Middle frontal gyrus (tissue), 1 donor: ENCODE data around the gene CLCN7.

ENCODE experiments used
- DNase-seq: peaks from one replicate; pipeline ENCODE4 v3.0.0-alpha.2; 2015; ENCODE audit warnings: low spot score; ENCODE audit errors: extremely low spot score

CLCN7 gene, protein sequence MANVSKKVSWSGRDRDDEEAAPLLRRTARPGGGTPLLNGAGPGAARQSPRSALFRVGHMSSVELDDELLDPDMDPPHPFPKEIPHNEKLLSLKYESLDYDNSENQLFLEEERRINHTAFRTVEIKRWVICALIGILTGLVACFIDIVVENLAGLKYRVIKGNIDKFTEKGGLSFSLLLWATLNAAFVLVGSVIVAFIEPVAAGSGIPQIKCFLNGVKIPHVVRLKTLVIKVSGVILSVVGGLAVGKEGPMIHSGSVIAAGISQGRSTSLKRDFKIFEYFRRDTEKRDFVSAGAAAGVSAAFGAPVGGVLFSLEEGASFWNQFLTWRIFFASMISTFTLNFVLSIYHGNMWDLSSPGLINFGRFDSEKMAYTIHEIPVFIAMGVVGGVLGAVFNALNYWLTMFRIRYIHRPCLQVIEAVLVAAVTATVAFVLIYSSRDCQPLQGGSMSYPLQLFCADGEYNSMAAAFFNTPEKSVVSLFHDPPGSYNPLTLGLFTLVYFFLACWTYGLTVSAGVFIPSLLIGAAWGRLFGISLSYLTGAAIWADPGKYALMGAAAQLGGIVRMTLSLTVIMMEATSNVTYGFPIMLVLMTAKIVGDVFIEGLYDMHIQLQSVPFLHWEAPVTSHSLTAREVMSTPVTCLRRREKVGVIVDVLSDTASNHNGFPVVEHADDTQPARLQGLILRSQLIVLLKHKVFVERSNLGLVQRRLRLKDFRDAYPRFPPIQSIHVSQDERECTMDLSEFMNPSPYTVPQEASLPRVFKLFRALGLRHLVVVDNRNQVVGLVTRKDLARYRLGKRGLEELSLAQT

DNA sequence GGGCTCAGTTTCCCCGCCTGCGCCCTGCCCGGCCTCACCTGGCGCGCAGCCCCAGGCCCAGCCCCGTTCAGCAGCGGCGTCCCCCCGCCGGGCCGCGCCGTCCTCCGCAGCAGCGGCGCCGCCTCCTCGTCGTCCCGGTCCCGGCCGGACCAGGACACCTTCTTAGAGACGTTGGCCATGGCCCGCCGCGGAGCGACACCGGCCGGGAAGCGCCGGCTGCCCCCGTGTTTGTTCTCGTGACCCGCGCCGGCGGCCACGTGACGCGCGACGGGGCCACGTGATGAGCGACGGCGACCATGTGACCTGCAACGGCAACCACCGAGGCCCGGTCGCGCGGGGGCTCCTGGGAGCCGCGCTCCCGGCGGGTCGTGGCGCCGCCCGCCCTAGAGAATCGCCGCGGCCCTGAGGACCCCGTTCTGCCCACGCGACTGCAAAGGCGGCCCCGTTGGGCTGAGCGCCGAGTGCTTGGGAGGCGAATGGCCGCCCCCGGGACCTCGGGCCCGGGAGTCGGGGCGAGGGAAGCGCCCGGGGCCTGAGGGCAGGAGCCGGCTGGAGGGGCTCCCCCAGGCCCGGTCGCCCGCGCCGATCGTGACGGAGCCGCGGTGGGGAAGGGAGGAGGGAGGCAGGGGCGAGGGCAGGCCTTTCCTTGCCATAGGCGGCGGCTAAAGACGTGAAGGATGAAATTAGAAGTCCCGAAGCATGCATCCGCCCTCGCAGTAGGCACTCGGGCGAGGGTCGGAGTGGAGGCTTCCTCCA, at the start of gene CLCN7:
Gene CLCN7 (minus strand): TSS at position 233 of the 756 bp plus-strand sequence. CDS start 54 bp downstream, at position 179.
- DNase-seq: peak; percentile 62

DNA sequence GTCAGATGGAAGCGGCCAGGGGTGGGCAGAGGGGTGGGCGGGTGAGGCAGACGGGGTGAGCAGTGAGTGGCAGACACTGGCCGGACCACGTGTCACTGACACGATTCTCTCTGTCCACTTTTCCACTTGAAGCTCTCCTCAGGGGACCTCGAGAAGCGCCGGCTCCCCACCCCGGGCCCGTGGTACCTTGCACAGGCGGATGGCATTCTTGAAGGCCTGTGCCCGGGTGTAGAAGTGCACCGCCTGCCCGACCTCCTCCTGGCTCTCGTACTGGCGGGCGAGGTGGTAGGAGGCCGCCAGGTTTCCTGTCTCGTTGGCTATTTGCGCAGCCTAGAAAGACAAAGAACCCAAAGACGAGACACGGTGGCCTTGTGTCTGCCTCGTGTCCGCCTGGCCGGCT, 49.5 kb upstream of the CLCN7 start:
- DNase-seq: no peak

DNA sequence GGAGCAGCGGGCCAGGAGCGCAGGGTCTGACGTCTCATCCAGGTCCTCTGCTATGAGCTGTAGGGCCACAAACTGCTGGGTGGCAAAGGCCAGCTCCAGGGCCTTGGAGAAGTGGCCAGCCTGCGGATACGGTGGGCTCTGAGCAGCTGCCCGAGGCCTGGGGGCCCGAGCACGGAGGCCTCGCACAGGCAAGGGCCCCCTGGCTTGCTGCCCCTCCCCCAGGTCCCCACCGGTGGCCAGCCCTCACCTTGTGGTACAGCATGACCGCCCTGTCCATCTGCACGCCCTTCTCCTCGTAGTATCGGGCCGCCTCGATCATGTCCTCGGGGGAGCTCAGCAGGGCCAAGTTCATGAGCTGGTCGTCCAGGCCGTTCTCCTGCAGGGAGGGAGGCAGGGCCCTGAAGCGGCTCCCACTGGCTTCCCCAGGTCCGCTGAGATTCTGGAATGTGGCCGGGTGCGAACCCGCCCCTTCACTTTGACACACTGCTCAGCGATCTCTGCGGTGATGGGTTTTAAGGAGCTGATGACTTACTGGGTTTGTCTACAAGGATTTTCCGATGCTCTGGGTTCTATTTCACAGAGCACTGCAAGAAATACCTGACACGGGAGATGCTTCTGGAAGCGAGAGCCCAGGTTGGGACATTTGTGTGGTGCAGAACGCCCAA, 48.9 kb upstream of the CLCN7 start:
- DNase-seq: no peak

DNA sequence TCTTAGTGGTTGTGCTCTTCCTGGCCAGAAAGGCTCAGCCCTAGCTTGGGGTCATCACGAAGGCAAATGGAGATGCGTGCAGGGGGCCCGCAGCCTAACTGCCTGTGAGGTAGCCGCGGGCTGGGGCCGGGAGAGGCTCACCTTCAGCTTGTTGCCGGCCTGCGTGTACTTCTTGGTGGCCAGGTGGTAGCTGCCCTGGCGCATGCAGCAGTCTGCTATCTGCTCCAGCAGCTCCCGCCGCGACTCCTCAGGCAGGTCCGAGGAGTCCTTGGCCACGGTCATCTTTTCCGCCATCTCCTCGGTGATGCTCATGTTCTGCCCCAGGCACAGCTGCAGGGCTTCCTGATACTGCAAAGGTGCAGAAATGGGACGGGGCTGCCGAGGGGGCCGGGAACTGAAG, 45.6 kb upstream of the CLCN7 start:
- no peak for DNase-seq

DNA sequence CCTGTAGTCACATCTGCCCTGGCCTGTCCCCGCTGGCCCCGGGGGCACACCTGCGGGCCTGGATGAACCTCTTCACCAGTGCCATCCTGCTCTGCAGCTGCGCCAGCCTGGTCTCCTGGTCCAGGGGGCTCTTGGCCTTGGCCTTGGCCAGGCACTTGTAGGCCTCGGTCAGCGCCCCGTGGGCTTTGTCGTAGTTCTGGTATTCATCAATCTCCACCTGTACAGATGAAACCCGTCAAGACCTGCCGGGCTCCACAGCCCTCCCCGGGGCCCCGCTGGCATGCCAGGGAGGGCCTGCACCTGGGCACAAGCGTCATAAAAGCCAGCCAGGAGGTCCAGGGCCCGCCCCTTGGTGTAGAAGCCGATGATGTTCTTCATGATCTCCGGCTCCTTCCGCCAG, 45.0 kb upstream of the CLCN7 start:
- DNase-seq: no peak

DNA sequence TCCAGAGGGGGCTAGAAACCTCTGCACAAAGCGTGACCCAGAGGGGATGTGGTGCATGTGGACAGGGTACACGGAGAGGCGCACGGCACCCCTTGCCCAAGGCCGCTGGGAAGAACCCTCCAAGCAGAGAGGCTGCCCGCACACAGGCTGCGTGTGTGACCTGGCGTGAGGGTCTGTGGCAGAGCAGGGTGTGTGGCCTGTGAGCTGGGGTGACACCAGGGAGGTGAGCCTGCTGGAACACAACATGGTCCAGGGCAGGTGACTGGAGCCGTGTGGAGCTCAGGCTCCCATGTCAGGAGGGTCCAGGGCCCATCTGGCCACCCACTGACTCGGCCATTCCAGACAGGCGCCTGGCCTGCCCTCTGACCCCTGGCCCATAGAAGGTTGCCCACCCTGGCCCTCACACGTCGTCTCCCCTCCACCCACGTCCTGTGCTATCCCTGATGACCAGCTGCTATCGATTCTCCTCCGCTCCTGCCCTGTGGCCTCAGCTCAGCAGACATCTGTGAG, 43.9 kb upstream of the CLCN7 start:
- DNase-seq: no peak

DNA sequence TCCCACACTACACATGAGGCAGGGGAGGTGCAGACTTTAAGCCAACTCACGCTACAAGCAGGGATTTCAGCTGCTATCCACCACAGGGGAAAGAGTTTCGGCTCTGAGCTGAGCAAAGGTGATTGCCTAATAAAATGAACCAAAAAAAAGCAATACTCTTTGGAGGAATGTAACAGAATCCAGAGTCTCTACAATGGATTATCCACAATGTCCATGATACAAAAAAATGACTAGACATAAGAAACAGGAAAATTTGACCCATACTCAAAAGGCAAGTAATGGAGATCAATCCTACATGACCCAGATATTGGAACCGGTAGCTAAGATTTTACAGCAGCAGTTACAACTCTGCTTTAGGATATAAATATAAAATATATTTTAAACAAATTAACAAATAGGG, 39.7 kb upstream of the CLCN7 start:
- no peak for DNase-seq

DNA sequence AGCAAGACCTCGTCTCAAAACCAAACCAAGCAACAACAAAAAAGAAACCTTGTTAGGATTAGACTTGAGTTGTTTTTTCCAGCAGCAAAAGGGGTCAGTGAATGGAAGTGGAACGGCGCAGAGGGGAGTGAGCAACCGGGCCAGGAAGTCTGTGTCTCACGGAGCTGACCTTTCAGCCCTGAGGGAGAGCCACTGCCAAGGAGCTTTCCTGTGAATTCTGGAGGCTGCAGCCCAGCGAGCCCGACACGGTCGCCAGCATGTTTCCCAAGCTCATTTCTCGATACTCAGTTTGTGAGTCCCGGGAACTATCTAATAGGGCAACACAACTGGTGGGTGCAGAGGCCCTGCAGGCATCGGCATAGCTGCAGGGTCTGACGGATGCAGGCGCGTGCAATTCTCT, 37.9 kb upstream of the CLCN7 start:
- no peak for DNase-seq

DNA sequence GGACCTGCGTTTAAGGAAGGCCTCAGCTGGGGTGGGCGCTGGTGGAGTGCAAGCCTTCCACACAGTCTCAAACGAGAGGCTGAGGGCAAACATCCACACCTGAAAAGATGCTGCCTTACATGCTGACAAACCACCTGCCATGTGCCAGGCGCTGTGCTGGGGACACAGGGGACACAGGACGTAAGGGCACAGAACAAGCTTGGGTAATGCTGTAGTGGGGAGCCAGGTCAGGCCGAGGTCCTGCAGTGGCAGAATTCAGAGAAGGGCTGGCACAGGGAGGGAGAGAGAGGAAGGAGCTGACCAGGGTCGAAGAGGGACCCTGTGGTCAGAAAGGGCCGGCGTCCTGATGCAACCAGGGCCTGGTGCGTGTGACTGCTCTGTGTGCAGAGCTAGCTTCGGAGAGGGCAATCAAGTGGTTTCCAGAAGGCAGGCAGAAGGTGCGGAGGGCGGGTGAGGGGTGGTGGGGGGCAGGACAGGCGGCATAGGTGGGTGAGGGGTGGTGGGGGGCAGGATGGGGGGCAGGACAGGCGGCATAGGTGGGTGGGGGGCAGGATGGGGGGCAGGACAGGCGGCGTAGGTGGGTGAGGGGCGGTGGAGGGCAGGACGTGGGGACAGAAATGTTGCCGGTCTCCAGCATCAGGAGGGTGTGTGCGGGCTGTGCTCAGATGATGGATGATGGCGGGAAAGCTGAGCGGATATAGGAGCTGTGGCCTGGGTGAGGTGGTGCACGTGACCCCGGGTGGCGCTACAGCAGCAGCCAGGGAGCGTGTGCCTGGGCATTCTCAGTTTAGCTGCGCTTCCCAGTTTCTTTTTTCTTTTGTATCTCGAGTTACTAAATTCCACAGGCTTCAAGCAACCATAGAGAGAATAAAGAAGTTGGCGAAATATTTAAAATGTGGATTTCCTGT, 37.1 kb upstream of the CLCN7 start:
- no peak for DNase-seq

DNA sequence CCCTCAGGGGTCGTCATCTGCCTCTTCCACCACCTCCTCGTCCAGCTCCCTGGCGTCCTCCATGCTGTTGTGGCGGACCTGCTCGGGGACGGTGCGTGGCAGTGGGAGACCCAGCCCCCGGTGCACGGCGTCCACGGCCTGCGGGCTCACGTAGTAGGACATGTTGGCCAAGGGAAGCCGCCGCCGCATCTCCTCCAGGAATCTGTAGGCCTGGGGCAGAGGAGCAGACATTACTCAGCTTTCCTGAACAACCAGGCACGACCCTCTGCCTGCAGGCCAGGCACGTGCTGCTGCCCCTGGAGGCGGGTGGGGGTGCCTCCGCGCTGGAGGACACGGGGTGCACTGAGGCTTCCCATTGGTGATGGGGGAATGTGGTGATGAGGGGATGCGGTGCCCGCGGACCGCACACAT, 36.1 kb upstream of the CLCN7 start:
- DNase-seq: no peak

DNA sequence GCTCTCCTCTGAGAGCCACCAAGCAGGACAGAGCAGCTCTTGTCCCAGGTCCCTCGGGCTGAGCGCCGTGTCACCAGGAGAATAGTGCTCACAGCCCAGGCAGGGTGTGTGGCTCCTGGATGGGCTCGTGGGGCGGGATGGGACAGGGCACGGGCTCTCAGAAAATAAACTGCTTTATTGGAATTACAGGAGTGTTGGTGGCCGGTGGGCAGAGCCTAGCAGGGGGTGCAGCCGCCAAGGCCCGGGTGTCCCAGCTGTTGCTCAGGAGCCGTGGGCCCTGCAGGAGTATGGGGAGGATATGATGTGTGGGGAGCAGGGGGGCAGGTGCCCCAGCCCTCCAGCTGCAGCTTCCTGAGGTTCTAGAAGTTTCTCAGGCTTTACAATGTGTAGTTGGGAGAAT, 35.4 kb upstream of the CLCN7 start:
- DNase-seq: no peak

DNA sequence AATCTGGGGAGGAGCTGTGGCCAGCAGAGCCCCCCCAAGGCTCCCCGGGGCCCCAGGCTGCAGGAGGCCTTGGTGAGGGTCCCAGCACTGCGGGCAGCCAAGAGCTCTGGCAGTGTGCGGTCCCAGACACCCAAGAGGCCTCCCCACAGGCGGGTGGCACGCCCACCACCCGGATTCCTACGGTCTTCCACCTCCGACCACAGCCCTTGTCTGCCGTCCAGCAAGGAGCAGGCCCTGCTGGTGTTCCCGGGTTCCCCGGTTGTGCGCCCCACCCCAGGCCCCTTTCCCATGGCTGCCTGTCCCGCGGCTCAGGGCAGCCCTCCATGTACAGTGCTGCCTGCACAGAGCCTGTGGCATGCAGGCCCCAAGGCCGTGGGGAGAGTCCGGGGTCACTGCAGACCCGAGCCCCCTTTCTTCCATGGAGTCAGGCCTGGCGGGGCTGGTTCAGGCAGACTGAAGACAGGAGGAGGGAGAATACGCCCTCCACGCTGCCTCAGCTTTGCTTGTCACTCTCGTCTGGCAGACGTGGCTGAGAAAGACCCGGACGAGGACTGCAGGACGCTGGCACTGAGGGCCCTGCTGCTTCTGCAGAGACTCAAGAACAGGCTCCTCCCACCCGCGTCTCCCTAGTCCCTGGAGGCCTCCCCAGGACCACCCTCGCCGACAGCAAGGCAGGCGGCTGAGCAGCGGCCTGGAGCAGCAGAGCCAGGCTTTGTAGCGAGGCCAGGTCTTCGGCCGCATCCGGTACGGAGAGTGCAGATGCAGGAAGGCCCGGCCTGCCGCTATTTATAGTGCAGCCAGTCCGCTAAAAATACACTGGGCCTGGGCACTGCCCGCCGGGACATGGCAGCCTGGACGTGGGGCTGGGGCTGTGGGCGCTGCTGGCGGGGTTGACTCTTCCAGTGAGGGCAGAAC, 34.7 kb upstream of the CLCN7 start:
- DNase-seq: no peak

DNA sequence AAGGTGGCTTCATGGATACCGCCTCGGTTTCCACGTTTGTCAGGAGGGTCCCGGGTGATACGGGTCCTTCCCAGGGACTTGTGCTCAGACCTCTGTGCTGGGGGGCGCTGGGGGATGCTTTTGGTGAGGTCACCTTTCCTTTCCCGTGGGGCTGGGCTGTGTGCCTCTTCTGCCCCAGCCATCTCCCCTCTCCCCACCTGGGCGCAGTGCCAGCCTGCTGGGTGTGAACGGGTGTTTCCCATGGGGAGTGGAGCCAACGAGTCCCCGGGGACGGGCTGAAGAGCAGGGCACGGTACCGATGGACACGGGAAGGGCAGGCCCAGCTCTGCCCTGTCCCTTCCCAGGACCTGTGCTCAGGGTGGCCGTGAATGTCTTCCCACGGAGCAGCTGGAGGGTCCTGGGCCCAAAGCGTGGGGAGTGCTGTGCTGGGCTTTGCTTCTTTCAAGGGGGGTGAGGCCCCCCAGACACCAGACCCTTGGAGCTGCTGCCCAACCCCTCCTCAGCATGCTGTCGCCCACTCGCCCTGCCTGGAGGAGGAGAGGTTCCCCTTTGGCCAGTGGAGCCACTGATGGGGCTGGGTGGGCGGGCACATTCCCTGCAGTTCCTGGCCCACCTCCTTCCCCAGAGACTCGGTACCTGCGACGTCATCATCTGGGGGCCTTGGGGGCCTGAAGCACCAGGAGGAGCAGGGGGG, 33.8 kb upstream of the CLCN7 start:
- DNase-seq: no peak

DNA sequence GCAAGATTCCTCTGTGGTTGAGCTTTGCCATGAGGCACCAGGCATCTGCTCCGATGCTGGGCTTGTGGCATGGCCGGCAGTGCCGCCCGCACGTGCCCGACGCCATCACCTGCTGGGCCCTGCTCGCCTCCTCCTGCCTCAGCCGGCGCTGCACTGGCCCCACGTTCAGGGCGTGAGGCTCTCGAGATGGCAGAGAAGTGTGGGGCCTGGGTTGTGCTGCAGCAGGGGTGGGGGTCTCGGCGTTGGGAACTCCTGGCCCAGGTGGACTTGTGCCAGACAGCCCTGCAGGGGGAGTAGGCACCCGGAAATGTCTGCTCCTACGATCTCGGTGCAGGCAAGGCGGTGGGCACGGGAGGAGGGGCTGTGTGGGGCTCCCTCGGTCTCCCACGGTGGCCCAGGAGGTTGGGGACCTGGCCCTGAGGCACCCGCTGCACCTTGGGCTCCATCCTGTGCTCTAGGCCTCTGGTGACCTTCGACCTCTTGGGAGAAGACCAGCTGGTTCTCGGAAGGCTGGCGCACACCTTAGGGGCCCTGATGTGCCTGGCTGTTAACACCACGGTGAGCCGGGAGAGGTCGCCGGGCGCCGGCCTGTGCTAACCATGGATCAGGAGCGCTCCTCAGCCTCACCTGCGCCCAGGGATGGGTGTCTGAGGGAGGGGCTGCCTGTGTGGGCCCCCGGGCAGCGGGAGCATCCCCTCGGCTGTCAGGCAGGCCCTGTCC, 31.8 kb upstream of the CLCN7 start:
- no peak for DNase-seq

DNA sequence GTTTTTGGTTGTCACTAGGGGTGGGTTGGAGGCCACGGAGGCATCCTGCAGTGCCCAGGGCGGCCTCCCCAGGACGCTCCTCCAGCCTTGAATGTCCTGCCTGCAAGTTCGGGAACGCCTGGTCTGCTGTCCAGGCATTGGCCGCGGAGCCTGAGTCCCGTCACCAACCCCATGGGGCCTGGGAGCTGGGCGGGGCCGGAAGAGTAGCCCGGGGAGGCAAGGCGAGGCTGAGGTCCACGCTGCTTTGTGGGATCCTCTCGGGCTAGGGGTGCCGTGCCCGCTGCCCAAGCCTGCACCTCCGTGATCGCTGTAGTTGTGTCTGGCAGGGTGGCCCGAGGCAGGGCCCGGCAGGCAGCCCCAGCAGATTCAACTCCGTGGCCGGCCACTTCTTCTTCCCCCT, 31.1 kb upstream of the CLCN7 start:
- DNase-seq: no peak

DNA sequence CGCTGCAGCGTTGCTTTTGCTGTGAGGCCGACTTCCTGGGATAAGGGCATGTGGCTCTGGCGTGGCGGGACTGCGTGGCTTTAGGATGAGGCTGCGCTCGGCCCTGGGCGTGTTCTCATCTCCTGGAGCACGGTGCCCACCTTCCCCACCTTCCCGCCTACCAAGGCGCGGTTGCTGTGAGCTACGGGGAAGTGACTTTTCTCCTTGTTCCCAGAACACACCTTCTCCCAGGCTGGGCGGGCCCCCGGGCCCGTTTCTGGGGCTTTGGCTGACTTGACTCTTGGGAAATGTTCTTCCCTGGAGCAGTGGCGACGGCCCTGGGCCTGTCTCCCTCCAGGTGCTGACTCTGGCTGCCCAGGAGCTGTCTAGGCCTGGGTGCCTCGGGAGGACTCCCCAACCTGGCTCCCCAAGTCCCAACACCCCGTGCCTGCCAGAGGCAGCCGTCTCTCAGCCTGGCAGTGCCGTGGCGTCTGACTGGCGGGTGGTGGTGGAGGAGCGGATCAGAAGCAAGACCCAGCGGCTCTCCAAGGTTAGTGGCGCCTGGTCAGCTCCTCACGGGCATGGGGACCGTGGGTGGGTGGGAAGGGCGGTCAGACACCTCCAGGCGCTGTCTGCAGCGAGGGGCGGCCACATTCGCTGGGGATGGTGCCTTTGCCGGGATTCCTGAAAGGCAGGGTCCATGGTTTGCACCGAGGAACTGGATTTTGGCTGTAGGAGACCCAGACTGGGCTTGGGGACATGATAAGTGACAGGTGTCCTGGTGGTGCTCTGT, 30.4 kb upstream of the CLCN7 start:
- no peak for DNase-seq
